ENCODE data around the gene PLXDC2. TPM values are rescaled to one million over a fixed set of nuclear protein-coding genes. Genes with fewer than 3 reads are reported as not detected.

The PLXDC2 gene
- total RNA-seq, 1 donor from 2014 or later, result 73.1 TPM

GRCh38 chr10:19788075-19788686 is 28.1 kb upstream of the PLXDC2 start:
- H3K36me3 Mint-ChIP-seq (ENCODE audit: low read depth, unreplicated experiment), result no peaks in the 10 kb centered on the region
- no peak overlapping the region for H3K4me3 Mint-ChIP-seq (ENCODE audit: unreplicated experiment)
- peak; percentile 42 for DNase-seq (ENCODE audit: low spot score)
- no peaks in the 10 kb centered on the region for H3K27me3 Mint-ChIP-seq (ENCODE audit: unreplicated experiment)
- H3K4me1 Mint-ChIP-seq (ENCODE audit: unreplicated experiment), result peaks cover 4% of the 10 kb centered on the region
- no peaks in the 10 kb centered on the region for H3K9me3 Mint-ChIP-seq (ENCODE audit: unreplicated experiment)
- TF ChIP-seq CTCF (IDR thresholded peaks at IDR 0.05; ENCODE audit: unreplicated experiment), result peak; percentile 89
- no peak overlapping the region for H3K27ac Mint-ChIP-seq (ENCODE audit: unreplicated experiment)

- H3K36me3 Mint-ChIP-seq (ENCODE audit: low read depth, unreplicated experiment), result no peaks in the 10 kb centered on the region
- peaks cover 4% of the 10 kb centered on the region for H3K4me1 Mint-ChIP-seq (ENCODE audit: unreplicated experiment)
- no peak overlapping the region for H3K27ac Mint-ChIP-seq (ENCODE audit: unreplicated experiment)
- DNase-seq (ENCODE audit: low spot score), result no peak
- TF ChIP-seq CTCF (IDR thresholded peaks at IDR 0.05; ENCODE audit: unreplicated experiment), result no peak
- no peaks in the 10 kb centered on the region for H3K9me3 Mint-ChIP-seq (ENCODE audit: unreplicated experiment)
- no peaks in the 10 kb centered on the region for H3K27me3 Mint-ChIP-seq (ENCODE audit: unreplicated experiment)
- no peak overlapping the region for H3K4me3 Mint-ChIP-seq (ENCODE audit: unreplicated experiment)
These were observed 27.3 kb upstream of the PLXDC2 start for GRCh38 chr10:19788902-19789301.

GRCh38 chr10:19789607-19790006 is 26.6 kb upstream of the PLXDC2 start:
- Mint-ChIP-seq H3K4me1 (ENCODE audit: unreplicated experiment) (peaks cover 4% of the 10 kb centered on the region), H3K27ac (ENCODE audit: unreplicated experiment) (no peak overlapping the region), H3K9me3 (ENCODE audit: unreplicated experiment) (no peaks in the 10 kb centered on the region), H3K27me3 (ENCODE audit: unreplicated experiment) (no peaks in the 10 kb centered on the region), H3K36me3 (ENCODE audit: low read depth, unreplicated experiment) (no peaks in the 10 kb centered on the region), H3K4me3 (ENCODE audit: unreplicated experiment) (no peak overlapping the region)
- DNase-seq (ENCODE audit: low spot score), result no peak
- TF ChIP-seq CTCF (IDR thresholded peaks at IDR 0.05; ENCODE audit: unreplicated experiment), result no peak

GRCh38 chr10:19791032-19791431 is 25.2 kb upstream of the PLXDC2 start:
- DNase-seq (ENCODE audit: low spot score), result no peak
- Mint-ChIP-seq H3K27me3 (ENCODE audit: unreplicated experiment) (no peaks in the 10 kb centered on the region), H3K36me3 (ENCODE audit: low read depth, unreplicated experiment) (no peaks in the 10 kb centered on the region), H3K4me3 (ENCODE audit: unreplicated experiment) (no peak overlapping the region), H3K4me1 (ENCODE audit: unreplicated experiment) (peaks cover 4% of the 10 kb centered on the region), H3K9me3 (ENCODE audit: unreplicated experiment) (no peaks in the 10 kb centered on the region), H3K27ac (ENCODE audit: unreplicated experiment) (no peak overlapping the region)
- TF ChIP-seq CTCF (IDR thresholded peaks at IDR 0.05; ENCODE audit: unreplicated experiment), result no peak

- Mint-ChIP-seq H3K4me1 (ENCODE audit: unreplicated experiment) (no peaks in the 10 kb centered on the region), H3K27ac (ENCODE audit: unreplicated experiment) (no peak overlapping the region), H3K9me3 (ENCODE audit: unreplicated experiment) (no peaks in the 10 kb centered on the region), H3K4me3 (ENCODE audit: unreplicated experiment) (no peak overlapping the region), H3K36me3 (ENCODE audit: low read depth, unreplicated experiment) (no peaks in the 10 kb centered on the region), H3K27me3 (ENCODE audit: unreplicated experiment) (peaks cover 2% of the 10 kb centered on the region)
- DNase-seq (ENCODE audit: low spot score), result no peak
- no peak for TF ChIP-seq CTCF (IDR thresholded peaks at IDR 0.05; ENCODE audit: unreplicated experiment)
These were observed 20.5 kb upstream of the PLXDC2 start for GRCh38 chr10:19795684-19796083.

All from endothelial cell (in vitro differentiated cells).